ENCODE data around the gene POU2F3. TPM values are rescaled to one million over a fixed set of nuclear protein-coding genes. Genes with fewer than 3 reads are reported as not detected.
A peak's percentile ranks its signal among the peaks of the same experiment; 100 is the strongest.

The POU2F3 gene
- polyA plus RNA-seq, 1 donor = 1.5 TPM

- no peaks in the 10 kb centered on the region for H3K9me3 ChIP-seq (ENCODE audit: control insufficient read depth, low read depth, low read length)
- no peak overlapping the region for H3K4me3 ChIP-seq (ENCODE audit: low read length)
- 100% methylated on average over 2 of the region's 5 CpGs for WGBS (ENCODE audit: insufficient coverage, low lambda C conversion rate)
- H3K36me3 ChIP-seq (ENCODE audit: control insufficient read depth, insufficient read depth, low read length) = peaks cover 9% of the 10 kb centered on the region
- H3K27me3 ChIP-seq (ENCODE audit: control insufficient read depth, insufficient read depth, low read length) = no peaks in the 10 kb centered on the region
- no peaks in the 10 kb centered on the region for H3K4me1 ChIP-seq (ENCODE audit: control insufficient read depth, insufficient read depth, low read length)
- no peak for DNase-seq
- H3K27ac ChIP-seq (ENCODE audit: low read length) = no peak overlapping the region
These were observed 93.1 kb downstream of the POU2F3 start for GRCh38 chr11:120332822-120333716.

- Histone ChIP-seq H3K27ac (ENCODE audit: low read length) (no peak overlapping the region), H3K4me1 (ENCODE audit: control insufficient read depth, insufficient read depth, low read length) (peaks cover 4% of the 10 kb centered on the region), H3K27me3 (ENCODE audit: control insufficient read depth, insufficient read depth, low read length) (no peaks in the 10 kb centered on the region), H3K36me3 (ENCODE audit: control insufficient read depth, insufficient read depth, low read length) (peaks cover 9% of the 10 kb centered on the region), H3K4me3 (ENCODE audit: low read length) (no peak overlapping the region), H3K9me3 (ENCODE audit: control insufficient read depth, low read depth, low read length) (no peaks in the 10 kb centered on the region)
- WGBS (ENCODE audit: insufficient coverage, low lambda C conversion rate) = no CpG with 5 or more reads among the region's 1 CpG
- DNase-seq = no peak
These were observed 93.9 kb downstream of the POU2F3 start for GRCh38 chr11:120333801-120334200.

- Histone ChIP-seq H3K36me3 (ENCODE audit: control insufficient read depth, insufficient read depth, low read length) (peaks cover 9% of the 10 kb centered on the region), H3K4me1 (ENCODE audit: control insufficient read depth, insufficient read depth, low read length) (peaks cover 6% of the 10 kb centered on the region), H3K27me3 (ENCODE audit: control insufficient read depth, insufficient read depth, low read length) (no peaks in the 10 kb centered on the region), H3K27ac (ENCODE audit: low read length) (no peak overlapping the region), H3K4me3 (ENCODE audit: low read length) (no peak overlapping the region), H3K9me3 (ENCODE audit: control insufficient read depth, low read depth, low read length) (no peaks in the 10 kb centered on the region)
- no peak for DNase-seq
- WGBS (ENCODE audit: insufficient coverage, low lambda C conversion rate) = 40% methylated on average over 1 of the region's 1 CpG
These were observed 94.4 kb downstream of the POU2F3 start for GRCh38 chr11:120334332-120334731.

DNA sequence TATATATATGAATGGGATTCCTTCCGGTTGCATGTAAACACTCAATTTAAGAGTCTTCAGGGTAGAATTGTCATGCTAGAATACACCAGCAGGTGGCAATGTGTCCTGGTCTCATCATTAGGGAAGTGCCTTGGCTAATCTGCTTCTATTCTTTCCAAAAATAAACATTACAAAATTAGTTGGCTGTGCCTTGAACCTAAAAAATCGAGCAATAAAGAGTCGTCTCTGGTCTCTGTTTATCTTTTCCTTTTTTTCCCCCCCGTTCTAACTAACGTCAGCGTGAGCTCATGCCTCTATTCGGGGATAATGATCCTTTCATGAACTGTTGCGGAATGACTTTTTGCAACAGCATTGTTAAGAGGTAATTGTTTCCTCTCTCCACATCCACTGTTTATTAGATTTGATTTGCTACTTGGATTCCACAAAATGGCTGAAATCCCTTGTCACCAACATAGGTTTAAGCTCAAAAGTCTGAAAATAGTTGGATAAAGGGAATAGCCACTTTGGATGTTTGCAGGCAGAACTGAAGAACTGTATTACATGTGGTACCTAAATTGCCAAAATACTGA, 95.0 kb downstream of the POU2F3 start:
- H3K4me3 ChIP-seq (ENCODE audit: low read length) = peak overlapping the region; percentile 92
- no peaks in the 10 kb centered on the region for H3K9me3 ChIP-seq (ENCODE audit: control insufficient read depth, low read depth, low read length)
- peaks cover 7% of the 10 kb centered on the region for H3K4me1 ChIP-seq (ENCODE audit: control insufficient read depth, insufficient read depth, low read length)
- peak overlapping the region; percentile 63 for H3K27ac ChIP-seq (ENCODE audit: low read length)
- 0% methylated on average over 1 of the region's 8 CpGs for WGBS (ENCODE audit: insufficient coverage, low lambda C conversion rate)
- peaks cover 7% of the 10 kb centered on the region for H3K36me3 ChIP-seq (ENCODE audit: control insufficient read depth, insufficient read depth, low read length)
- H3K27me3 ChIP-seq (ENCODE audit: control insufficient read depth, insufficient read depth, low read length) = no peaks in the 10 kb centered on the region
- DNase-seq = peak; percentile 73 to 80

DNA sequence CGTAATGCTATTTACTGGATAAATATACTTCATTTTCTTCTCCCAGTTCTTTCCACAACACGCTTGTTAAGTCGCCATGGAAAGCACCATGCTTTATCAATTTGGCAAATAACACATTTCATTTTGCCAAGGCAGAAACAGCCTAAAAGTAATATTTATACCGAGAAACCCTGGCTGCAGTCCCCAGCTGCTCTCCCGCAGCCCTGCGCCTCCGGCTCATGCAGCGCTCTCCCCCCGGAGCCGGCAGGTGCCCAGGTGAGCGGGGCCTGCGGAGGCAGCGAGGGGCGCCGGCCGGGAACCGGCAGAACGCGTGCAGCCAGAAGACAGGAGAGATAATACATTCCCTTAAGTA, 95.6 kb downstream of the POU2F3 start:
- peak overlapping the region; percentile 63 for H3K27ac ChIP-seq (ENCODE audit: low read length)
- no peaks in the 10 kb centered on the region for H3K27me3 ChIP-seq (ENCODE audit: control insufficient read depth, insufficient read depth, low read length)
- peaks cover 10% of the 10 kb centered on the region for H3K4me1 ChIP-seq (ENCODE audit: control insufficient read depth, insufficient read depth, low read length)
- no peaks in the 10 kb centered on the region for H3K9me3 ChIP-seq (ENCODE audit: control insufficient read depth, low read depth, low read length)
- peaks cover 3% of the 10 kb centered on the region for H3K36me3 ChIP-seq (ENCODE audit: control insufficient read depth, insufficient read depth, low read length)
- DNase-seq = no peak
- H3K4me3 ChIP-seq (ENCODE audit: low read length) = peak overlapping the region; percentile 92
- WGBS (ENCODE audit: insufficient coverage, low lambda C conversion rate) = no CpG with 5 or more reads among the region's 19 CpGs

DNA sequence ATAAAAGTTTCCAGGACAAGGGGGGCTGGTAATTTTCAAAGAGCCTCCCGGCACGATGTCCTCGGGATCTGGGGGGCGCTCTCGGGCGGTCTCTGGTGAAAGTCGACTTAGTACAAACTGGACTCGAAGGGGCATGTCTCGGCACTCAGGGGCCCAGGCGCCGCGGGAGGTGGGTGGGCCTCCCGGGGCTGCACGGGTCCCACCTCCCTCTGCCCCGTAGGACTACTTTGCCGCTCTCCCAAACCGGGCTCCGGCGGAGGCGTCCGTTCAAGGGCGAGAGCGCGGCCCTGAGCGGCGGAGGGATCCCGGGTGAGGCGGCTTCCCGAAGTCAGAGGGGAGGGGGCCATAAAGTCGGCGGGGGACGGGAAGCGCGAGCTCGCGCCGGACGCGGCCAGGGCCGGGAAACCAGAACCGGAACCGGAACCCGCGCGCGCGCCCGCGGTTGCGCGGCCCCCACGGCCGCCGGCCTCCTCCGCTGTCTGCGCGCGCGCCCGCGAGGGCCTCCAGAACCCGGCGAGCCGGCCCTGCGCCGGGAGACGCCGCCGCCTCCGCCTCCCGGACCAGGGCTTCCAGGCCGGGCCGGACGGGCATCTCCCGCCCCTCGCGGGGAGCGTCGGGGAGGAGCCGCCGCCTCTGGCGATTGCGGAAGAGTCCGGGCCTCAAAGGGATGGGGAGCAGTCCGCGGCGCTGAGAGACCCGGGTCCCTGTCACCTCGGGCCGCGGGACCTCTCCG, 96.1 kb downstream of the POU2F3 start, which contains the start of gene ARHGEF12:
Gene ARHGEF12 (plus strand): TSS at position 506 of the 733 bp plus-strand sequence. CDS start 831 bp downstream, outside the sequence.
- WGBS (ENCODE audit: insufficient coverage, low lambda C conversion rate) = no CpG with 5 or more reads among the region's 92 CpGs
- Histone ChIP-seq H3K27me3 (ENCODE audit: control insufficient read depth, insufficient read depth, low read length) (no peaks in the 10 kb centered on the region), H3K4me1 (ENCODE audit: control insufficient read depth, insufficient read depth, low read length) (peaks cover 14% of the 10 kb centered on the region), H3K36me3 (ENCODE audit: control insufficient read depth, insufficient read depth, low read length) (no peaks in the 10 kb centered on the region), H3K4me3 (ENCODE audit: low read length) (peak within 1 kb of the TSS; percentile 92), H3K9me3 (ENCODE audit: control insufficient read depth, low read depth, low read length) (no peaks in the 10 kb centered on the region), H3K27ac (ENCODE audit: low read length) (peak within 1 kb of the TSS; percentile 84)
- peak; percentile 97 to 99 for DNase-seq

- DNase-seq = peak in 1 of 2 donors; percentile 35
- Histone ChIP-seq H3K27me3 (ENCODE audit: control insufficient read depth, insufficient read depth, low read length) (no peaks in the 10 kb centered on the region), H3K9me3 (ENCODE audit: control insufficient read depth, low read depth, low read length) (no peaks in the 10 kb centered on the region), H3K36me3 (ENCODE audit: control insufficient read depth, insufficient read depth, low read length) (no peaks in the 10 kb centered on the region), H3K4me1 (ENCODE audit: control insufficient read depth, insufficient read depth, low read length) (peaks cover 19% of the 10 kb centered on the region), H3K27ac (ENCODE audit: low read length) (peak overlapping the region; percentile 84), H3K4me3 (ENCODE audit: low read length) (peak overlapping the region; percentile 92)
- WGBS (ENCODE audit: insufficient coverage, low lambda C conversion rate) = no CpG with 5 or more reads among the region's 56 CpGs
These were observed 96.9 kb downstream of the POU2F3 start for GRCh38 chr11:120336641-120337354.

GRCh38 chr11:120337355-120338106, 97.6 kb downstream of the POU2F3 start:
- H3K36me3 ChIP-seq (ENCODE audit: control insufficient read depth, insufficient read depth, low read length) = no peaks in the 10 kb centered on the region
- H3K4me1 ChIP-seq (ENCODE audit: control insufficient read depth, insufficient read depth, low read length) = peaks cover 23% of the 10 kb centered on the region
- 0% methylated on average over 1 of the region's 18 CpGs for WGBS (ENCODE audit: insufficient coverage, low lambda C conversion rate)
- H3K27me3 ChIP-seq (ENCODE audit: control insufficient read depth, insufficient read depth, low read length) = no peaks in the 10 kb centered on the region
- H3K4me3 ChIP-seq (ENCODE audit: low read length) = peak overlapping the region; percentile 92
- no peaks in the 10 kb centered on the region for H3K9me3 ChIP-seq (ENCODE audit: control insufficient read depth, low read depth, low read length)
- DNase-seq = peak in 1 of 2 donors; percentile 47
- peak overlapping the region; percentile 84 for H3K27ac ChIP-seq (ENCODE audit: low read length)

DNA sequence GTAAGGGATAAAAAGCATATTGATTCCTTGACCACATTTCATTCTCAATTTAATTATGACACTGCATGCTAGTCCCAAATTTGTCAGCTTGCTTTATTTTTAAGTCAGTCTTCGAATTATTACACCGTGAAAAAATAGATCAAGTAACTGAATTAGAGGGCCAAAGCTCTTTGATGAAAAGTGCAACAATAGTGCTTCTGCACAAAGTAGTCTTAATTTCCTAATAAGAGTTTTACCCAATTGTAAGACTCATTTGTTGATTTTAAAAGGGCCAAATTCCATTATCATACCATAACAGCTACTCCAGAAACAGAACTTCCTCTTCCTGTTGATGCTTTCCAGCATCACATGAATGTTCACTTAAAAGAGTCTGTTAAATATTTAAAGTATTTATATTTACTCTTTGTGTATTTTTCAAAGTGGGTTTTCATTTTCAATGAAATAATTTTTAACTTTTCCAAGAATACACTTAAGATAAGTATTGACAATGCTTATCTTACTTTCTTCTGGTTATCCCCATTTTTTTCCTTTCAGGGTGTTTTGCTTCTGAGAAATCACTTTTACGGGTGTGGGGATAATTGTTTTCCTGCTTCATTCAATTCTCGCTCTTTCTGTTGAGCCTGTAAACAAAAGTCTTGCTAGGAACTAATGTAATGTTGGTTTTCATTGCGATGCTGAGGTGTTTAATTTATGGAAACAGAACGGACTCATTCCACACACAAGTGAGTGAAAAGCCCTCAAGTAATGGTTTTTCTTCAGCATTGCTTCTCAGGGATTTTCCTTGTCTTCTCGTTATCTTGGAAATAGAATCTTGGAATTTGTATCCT, 98.4 kb downstream of the POU2F3 start:
- peak overlapping the region; percentile 92 for H3K4me3 ChIP-seq (ENCODE audit: low read length)
- H3K36me3 ChIP-seq (ENCODE audit: control insufficient read depth, insufficient read depth, low read length) = no peaks in the 10 kb centered on the region
- no peaks in the 10 kb centered on the region for H3K9me3 ChIP-seq (ENCODE audit: control insufficient read depth, low read depth, low read length)
- WGBS (ENCODE audit: insufficient coverage, low lambda C conversion rate) = 22% methylated on average over 5 of the region's 7 CpGs
- H3K4me1 ChIP-seq (ENCODE audit: control insufficient read depth, insufficient read depth, low read length) = peaks cover 23% of the 10 kb centered on the region
- no peaks in the 10 kb centered on the region for H3K27me3 ChIP-seq (ENCODE audit: control insufficient read depth, insufficient read depth, low read length)
- no peak for DNase-seq
- H3K27ac ChIP-seq (ENCODE audit: low read length) = peak overlapping the region; percentile 84

Measured in large intestine (tissue), 3 donors.